ENCODE results near the gene HNRNPK.

HNRNPK gene

DNA sequence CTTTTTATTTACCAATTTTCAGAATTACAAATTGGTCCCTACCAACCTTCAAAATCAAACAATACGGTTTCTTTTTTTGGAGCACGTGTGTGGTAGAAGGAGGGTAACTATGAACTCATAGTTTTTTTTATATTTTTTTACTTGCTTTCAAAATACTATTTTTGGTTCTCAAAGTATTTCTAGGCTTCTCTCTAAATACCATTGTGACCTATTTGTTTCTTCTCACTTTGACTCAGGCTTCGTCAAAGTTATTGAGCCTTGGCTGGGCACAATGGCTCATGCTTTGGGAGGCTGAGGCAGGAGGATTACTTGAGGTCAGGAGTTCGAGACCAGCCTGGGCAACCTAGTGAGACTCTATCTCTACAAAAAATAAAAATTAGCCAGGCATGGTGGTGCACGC lies 47.2 kb downstream of the HNRNPK start:
- DNase-seq (ENCODE audit: low read depth): no peak

DNA sequence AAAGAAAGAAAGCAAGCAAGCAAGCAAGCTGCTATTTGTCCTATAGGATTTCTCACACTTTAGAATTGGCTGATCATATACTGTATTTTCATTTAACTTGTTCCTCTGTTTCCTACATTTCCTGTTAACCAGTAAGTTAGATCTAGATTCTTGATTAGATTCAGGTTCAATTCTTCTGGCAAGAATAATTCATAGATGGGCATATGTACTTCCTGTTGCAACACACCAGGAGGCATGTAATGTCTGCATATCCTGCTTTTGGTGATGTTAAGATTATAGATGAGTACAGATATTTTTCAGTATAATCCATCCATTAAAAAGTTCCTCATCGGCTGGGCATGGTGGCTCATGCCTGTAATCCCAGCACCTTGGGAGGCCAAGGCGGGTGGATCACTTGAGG lies 48.0 kb downstream of the HNRNPK start:
- no peak for DNase-seq (ENCODE audit: low read depth)

DNA sequence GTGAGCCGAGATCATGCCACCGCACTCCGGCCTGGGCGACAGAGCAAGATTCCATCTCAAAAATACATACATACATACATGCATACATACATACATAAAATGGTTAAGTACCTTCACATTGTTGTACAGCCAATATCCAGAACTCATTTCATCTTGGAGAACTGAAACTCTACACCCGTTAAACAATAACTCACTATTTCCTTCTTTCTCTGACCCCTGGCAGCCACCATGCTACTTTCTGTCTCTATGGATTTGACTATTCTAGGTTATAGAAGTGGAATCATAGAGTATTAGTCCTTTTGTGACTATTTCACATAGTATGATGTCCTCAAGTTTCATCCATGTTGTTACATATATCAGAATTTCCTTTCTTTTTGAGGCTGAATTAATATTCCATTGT lies 49.1 kb downstream of the HNRNPK start:
- DNase-seq (ENCODE audit: low read depth): no peak

DNA sequence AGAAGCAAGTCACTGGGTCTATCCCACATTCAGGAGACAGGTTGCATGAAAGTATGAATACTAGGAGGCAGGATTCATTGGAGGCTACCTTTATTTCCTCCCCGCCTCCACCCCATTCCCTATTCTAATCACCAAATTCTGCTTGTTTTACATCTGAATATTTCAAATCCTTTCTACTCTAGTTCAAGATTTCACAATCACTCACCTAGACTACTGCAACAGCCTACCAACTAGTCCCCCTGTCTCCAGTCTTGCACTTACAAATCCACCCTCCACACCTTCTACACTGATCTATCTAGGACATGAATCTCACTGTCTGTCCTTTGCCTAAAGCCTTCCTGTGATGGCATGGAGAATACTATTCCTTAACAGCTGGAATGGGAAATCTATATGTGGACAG lies 52.4 kb downstream of the HNRNPK start:
- no peak for DNase-seq (ENCODE audit: low read depth)

DNA sequence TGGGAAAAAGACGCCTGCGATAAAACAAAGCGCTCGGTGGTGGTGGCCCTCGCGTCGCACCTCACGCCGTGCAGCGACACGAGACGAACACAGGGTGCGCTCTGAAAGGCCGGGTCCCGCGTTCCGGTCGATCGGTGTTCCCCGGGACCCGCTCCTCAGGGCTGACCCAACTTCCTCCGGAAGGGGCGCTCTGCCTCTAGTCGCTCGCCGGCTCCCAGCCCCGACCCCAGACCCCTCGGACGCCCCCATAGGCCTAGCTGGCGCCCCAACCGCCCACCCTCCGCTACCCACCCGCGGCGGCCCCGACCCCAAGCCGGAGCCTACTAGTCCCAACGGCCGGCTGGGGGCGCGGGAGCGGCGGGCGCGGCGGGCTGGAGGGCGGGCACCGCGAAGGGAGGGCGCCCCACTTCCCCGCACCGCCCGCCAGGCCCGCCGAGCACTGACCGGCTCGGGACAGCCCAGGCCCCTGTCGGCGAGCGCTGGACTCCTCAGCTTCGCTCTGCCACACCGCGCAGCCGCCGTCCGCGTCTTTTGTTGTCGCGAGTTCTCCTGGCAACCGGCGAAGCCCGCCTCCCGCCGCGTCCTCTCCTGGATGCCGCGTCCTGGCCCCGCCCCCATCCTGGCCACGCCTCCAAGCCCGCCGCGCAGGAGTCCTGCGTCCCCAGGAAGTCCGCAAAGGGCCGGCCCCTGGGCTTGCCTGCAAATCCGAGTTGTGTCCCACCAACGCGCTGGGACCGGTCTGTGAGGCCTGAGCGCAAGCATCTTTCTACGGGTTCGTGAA lies 58.9 kb downstream of the HNRNPK start, which contains the start of gene KIF27:
Gene KIF27 (minus strand): TSS at position 506 of the 781 bp plus-strand sequence. CDS start 5,841 bp downstream, outside the sequence.
- peak; percentile 95 for DNase-seq (ENCODE audit: low read depth)

DNA sequence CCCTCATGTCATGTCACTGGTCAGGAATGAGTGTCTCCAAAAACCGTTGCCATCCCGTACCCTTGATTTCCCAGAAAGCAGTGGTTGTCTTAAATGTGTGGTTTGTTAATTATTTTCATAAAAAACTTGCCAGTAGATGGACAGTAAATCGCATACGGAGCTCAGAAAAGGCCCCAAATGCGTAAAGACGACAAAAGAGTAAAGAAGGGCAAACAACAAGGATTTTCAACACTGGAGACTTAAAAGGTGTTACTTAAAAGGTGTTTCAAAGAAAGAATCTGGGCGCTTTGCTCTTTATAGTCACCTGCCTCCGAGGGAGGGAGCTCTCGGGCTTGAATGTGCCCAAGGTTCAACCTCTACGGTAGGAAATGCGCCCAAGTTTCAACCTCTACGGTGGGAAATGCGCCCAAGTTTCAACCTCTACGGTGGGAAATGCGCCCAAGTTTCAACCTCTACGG lies 59.5 kb downstream of the HNRNPK start:
- DNase-seq (ENCODE audit: low read depth): peak; percentile 16

DNA sequence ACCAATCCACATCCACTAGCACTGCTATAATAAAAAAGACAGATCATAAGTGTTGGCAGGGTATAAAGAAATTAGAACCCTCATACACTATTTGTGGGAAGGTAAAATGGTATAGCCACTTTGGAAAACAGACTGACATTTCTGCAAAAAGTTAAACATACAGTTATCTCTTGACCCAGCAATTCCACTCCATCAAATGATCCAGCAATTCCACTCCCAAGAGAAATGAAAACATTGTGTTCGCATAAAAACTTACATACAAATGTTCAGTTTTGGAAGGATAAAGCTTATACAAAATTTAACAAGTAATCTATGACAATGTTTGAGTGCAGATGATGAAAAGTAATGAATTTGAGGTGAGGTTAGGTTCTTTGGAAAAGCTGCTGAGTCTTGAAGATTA lies 60.9 kb downstream of the HNRNPK start:
- no peak for DNase-seq (ENCODE audit: low read depth)
